GM19328 (cell line): ENCODE data around the gene PPP1R15B.

Experiments used
- ATAC-seq: cut with Tn5 transposase; IDR thresholded peaks from one replicate; pipeline ENCODE4 v1.9.1; 2021; ENCODE audit warnings: mild to moderate bottlenecking, moderate library complexity; ENCODE audit not compliant: unreplicated experiment

Gene PPP1R15B

DNA sequence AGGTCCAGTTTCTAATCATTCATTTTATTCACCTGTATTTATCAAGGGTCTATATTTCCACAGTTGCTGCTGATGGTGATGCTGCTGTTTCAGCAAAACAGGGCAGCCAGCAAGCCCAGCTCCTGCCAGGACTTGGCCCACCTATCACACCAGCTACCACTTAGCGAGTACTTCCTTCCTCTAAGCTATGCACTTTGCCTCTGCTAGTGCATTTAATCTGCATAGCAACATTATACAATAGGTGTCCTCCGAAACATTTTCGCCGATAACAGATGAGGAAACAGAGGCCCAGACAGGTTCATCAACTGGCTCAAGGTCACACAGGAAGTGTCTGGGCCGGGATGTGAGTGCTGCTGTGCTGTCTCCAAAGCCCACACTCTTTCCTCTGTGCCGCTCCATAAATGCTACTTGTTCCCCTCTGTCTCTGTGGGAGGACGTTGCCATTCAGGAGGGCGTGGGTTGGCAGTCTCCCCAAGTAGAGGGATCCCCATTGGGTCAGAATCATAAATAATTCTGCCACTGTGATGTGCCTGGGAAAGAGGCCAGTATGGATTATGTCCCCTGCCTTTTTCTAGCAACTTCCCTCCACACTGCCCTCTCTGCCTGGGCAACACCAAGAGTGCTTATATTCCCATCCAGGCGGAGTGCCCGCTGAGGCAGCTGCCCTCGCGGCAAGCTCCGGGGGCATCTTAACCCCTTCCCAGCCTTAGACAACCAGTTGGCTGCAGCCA, 42.5 kb downstream of the PPP1R15B start:
- ATAC-seq: no peak

DNA sequence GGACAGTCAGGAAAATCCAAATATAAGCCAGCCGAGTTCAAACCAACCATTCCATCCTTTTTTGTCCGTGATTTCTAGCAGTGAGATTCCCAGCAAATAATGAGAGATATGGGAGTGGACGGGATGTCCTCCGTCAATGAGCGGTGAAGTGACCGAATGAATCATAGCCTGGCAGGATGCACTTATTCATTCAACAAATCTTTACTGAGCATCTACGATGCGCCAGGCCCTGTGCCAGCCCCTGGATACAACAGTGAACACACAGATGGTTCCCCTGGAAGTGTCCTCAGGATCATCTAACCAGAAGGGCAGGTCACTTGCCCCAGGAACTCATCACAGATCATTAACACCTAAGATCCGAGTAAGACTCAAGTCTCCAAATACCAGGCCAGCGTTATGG, 43.7 kb downstream of the PPP1R15B start:
- ATAC-seq: no peak

DNA sequence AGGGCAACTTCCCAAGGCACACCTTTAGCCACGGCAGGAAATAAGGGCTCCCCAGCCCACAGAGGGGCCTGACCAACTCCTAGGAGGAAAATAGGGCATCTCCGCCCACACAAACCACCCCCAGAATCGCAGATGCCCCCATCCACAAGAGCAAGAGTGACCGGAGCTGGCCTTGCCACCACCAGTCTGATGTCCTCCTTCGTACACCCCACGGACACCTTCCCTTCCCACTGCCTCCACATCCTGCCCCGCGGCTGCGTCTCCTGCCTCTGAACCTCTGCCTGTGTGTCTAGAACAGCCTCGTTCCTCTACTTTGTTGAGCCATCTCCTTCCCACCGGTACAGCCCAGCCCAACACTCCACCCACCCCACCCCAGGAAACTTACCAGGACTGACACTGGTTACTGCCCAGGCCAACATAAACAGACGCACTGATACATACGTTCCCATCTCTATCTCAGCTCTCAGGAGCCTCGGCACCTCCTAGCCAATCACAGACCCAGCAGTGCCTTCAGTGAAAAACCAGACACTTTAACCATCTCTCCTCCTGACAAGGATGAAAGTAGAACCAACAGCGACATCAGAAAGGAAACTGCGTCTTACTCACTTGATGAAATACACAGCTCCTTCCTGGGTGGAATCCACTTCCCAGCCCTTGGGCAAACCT, 44.3 kb downstream of the PPP1R15B start:
- no peak for ATAC-seq

DNA sequence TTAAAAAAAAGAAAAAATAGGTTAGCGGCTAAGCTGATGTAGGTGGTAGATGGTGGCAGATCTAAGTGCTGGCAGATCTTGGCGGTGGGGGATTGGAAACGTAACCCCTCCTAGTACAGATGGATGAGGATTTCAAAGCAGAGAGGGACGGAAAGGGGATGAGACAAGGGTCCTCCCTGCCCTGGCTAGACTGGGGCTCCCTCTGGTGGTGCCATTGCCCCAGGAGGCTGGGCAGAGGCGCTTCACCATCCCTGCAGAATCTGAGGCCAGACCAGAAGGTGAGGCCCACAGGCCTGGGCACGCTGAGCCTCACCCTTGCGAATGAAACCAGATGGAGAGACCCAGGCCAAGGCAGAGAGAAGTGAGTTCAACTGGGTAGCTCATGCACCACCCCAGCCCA, 44.9 kb downstream of the PPP1R15B start:
- ATAC-seq: no peak

DNA sequence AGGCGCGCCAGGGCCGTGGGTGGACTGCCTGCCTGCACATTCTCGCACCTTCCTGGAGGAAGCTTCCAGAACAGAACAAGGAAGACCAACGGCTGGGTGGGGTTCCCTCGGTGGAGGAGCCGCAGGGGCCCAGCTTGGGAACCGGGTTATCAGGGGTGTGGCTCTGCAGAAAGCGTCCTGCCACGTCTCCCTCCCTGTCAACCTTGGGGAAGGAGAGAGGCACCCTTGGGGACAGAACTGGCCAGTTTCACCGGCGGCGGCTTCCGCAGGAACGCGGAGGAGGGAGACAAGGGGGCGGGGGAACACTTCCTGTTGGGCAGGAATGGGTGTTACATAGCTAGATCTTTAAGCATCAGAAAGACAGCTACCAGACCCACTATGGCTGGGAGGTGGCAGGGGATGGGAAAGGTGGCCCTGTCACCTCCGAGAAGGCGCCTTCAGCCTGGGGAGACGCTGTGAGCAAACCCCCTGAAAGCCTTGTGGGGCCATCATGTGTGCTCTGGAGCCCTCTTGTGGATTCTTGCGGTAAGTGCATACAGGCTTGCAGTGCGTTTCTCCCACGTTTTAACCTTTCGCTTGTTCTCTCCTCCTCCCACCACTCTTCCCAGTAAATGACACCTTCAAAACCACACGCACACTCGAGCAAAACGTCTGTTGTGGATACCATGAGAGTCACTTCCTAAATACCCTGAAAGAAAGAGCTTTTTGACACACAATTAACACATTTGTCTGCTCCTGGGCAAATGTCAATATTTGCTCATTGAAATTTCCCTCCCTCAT, 48.1 kb downstream of the PPP1R15B start:
- no peak for ATAC-seq

DNA sequence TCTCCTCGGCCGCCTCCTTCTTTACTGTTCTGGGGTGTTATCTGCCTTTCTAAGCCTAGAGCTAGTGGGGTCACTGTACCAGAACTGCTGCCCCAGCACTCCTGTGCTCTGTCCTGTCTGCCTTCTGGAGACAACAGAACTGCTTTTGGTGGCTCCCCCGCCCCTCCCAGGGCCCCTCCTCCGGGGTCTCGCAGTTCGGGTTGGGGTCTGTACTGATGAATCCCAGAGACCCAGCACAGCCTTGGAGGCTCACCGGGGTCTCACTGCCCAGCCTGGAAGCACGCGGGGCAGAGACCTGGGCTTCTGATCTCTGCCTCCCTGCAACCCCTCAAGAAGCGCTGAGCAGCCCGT, 48.7 kb downstream of the PPP1R15B start:
- no peak for ATAC-seq

DNA sequence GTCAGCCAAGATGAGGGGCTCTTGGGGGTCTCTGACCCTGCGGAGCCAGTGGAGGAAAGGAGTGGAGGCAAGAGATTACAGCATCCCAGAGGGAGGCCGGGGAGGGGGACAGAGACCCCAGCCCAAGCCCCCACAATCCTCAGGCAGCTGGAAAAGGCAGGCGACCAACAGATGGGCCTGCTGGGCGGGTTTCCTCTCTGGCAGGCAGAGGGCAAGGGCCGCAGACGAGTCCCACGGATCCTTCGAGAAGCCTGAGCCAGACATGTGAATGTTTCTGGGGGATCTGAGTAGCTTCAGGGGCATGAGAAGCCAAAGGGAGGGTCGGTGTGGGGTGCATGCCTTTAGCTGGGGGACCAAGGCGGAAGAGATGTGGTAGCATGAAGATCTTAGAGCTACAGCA, 49.8 kb downstream of the PPP1R15B start:
- ATAC-seq: no peak

DNA sequence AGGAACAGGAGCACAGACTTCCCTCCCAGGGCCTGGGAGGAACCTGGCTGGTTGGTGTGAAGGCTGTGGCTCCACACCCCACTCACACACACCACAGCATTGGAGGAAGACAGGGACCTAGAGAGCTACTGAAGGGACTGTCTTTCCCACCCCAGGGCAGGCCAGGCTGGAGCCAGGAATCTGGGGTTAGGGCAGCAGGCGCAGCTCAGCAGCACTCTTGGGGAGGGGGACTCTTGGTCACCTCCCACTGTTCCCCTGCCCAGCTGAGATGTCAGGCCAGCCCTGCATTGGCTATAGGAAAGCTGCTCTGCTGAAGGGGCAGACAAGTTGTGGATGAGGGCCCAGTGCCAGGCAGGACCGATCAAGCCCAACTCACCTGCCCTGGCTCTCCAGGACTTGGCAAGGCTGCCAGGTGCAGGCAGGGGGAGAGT, 50.3 kb downstream of the PPP1R15B start:
- ATAC-seq: no peak

DNA sequence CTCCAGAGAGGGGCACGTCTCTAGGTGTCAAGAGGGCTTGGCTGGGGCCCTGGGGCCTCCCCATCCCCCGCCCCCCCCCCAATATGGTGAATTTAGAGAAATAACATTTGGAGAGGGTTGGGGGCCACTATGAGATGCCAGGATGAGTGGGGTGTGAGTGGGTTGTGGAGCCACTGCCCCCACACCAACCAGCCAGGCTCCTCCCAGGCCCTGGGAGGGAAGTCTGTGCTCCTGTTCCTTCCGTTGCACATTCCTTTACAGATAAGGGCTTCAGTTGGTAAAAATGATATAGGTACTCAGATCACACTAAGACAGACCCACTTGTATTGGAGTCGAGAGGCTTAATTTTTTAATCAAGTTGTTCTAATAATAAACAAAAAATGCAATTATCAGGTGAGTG, 51.3 kb downstream of the PPP1R15B start:
- no peak for ATAC-seq

DNA sequence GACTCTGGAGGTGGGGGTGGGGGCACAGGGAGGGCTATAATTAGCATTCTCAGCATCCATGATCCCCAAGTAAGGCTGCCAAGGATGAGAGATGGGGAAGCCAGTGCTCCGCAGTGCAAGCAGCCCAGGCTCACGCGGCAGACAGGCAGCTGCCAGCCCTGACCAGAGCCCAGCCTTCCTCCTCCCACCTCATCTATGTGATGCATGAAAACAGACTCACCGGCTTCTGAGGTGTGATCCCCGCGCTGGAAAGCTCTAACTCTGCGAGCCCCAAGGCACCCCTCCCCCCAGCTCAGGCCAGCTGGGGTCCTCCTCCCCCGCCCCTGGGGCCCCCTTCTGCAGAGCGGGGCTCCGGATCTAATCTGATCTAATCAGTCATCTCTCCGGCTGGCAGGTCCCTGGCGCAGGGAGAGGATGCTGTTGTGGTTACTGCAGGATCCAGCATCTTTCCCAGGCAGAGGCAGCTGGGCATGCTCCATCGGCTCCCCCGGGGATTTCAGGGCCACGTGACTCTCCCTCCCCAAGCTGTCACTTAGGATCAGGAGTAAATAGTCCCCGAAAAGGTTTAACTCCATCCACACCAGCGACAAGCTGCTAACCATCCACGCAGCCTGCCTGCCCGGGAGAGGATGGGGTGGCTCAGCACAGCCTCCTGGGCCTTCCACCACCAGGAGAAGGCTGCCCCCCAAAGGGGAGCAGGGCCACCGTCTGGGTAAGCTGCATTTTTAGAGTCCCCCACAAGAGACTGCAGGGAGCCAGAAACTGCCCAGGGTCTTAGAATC, 52.0 kb downstream of the PPP1R15B start, which contains the start of gene PLEKHA6:
TSS of gene PLEKHA6 (minus strand) at position 456 of the 782 bp plus-strand sequence. CDS start 86,202 bp downstream, outside the sequence.
- no peak for ATAC-seq

DNA sequence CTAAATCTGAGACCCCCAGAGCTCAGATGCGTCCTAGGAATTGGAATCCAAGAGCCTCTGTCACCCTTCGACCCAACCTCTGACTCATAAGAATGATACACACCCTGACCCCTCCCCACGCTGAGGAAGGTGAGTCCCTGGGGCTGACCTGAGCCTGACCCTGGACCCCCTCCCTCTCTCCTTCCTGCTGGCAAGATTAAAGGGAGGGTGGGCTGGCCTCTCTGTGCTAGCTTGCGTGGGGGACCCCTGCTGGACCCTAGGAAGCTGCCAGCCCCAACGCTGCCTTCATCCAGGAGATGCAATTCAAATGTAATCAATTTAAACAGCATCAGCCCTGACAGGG, 52.5 kb downstream of the PPP1R15B start:
- ATAC-seq: no peak

DNA sequence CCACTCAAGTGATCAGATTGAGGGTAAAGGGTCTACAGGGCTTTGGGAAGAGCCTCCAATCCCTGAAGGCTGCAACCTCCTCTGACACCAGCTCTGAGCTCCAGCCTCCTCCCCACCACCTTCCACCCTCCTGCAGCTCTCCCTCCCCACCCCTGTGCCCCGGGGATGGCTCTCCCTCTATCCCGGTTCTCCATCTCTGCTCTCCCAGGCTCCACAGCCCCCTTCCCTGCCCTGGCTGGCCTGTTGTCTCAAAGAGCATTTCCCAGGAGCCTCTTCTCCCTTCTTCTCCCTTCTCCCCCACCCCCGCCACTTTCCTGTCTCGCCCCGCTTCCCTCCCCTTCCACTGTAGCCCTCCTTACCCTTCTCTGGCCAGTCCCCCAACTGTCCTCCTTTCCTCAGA, 53.0 kb downstream of the PPP1R15B start:
- no peak for ATAC-seq

DNA sequence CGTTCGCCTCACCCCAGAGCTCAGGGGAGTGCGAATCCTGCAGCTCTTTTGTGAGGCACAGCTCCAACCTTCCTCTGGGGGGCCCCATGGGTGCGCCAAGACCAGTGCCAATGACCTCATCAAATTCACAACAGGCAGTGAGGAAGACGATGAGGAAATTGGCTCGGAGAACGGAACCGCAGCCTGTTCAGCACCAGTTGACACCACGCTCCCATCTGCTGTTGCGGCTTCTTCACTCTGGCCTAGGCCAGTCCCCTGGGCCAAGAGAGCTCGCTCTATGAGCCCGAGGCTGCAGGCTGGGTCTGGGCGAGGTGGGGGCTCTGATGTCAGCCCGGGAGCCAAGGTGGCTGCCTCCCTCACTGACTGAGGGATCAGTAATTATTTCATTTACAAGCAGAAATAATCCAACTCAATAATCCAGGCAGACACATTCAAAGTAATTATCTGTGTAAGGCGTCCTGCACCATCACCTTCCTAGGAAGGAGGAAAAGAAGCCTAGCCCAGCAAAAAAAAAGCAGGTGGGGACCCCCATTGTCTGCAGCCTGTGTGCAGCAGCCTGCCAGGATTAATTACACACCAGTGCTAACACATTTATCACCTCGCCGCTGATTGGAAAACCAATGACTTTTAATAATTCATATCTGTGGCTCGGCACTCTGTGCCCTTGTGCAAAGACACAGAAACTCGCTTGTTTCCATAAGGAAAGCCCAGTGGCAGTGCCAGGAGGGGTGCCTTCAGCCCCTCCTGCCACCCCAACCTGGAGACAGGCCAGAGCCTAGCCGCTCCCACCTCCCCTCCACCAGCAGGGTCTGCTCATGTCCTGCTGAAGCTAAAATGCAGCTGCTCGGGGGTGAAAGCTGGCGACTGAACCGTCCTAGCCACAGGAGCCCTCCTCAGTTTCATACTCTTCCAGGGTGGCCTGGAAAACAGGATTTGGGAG, 53.8 kb downstream of the PPP1R15B start:
- ATAC-seq: no peak

DNA sequence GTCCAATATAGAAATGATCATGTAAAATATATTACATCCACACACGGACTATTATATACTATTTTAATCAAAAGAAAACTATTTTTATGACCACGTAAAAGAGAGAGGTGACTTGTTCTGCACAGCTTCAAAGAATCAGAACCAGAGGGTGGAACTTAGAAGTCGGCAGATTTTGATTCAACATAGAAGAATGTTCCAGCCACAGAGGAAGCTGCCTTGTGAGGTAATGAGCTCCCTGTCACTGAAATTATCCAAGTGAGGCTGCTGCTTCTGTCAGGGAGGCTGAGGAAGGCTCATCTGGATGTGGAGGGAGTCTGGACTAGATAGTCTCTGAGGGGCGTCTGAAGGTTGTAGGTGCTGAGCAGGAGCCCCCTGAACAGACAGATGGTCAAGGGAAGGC, 54.6 kb downstream of the PPP1R15B start:
- no peak for ATAC-seq

DNA sequence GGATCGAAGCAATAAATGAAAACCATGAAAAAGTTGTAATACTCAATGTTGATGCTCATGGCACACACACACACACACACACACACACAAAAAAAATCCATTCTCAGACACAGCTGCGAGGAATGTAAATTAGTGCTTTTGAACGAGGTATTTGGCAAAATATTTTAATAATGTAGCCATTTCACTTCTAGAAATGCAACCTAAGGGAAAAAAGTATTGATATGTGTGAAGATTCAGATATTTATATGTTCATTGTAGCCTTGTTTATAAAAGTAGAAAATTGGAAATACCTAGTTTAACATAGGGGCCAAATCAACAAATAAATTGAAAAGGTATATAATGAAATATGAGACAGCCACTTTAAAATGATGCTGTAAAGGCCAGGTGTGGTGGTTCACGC, 55.7 kb downstream of the PPP1R15B start:
- ATAC-seq: no peak

DNA sequence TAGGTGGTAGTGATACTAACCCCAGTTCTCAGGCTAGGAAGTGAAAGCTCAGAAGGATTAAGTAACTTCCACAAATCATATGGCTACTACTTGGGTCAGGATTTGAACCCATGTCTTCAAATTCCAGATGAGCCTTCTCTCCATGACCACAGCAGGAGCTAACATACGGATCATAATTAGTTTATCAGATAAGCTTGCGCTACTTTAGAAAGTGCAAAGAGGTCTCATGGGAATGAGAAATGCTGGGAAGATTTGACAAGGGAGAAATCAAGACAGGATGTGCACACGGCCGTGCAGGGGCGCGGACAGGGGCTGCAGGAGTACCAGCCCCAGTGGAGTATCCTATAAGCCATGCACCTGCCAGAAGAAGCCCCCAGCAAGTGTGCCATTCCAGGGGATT, 57.0 kb downstream of the PPP1R15B start:
- ATAC-seq: no peak
